Fibroblast of upper back skin (primary cell): Measurements from ENCODE around the gene ZNF76.

Experiments
- DNase-seq: peaks from one replicate; pipeline ENCODE4 v3.0.0-alpha.2; 2013

ZNF76 gene

DNA sequence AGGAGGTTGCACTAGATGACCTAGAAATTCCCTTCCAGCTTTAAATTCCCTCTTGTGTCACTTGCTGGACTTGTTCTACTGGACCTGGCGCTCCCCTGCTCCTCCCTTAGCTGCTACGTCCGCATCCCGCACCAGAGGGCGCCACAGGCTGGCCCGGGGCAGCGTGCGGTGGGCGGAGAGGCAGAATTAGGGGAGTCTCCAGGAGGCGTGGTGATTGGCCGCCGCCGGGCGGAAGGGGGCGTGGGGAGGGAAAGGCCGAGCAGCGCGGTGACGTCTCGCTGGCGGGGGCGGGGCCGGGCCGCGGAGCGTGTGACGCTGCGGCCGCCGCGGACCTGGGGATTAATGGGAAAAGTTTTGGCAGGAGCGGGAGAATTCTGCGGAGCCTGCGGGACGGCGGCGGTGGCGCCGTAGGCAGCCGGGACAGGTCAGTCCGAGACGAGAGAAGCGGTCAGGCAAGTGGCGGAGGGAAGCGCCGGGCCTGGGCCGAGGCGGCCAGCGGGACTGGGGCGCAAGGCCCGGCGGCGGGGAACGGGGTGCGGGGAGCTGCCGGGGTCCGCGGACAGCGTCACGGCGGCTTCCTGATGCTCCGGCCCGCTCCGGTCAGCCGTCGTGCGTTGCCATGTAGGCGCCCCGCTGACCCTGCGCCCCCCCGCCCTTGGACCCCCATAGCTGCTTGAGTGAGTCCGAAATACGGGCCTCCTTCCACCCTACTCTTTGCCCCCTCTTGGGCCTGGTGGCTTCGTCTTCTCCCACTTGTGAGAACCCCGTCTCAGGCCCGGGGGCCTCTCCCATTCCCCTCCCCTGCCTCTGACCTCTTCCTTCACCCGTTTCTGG is 82.9 kb downstream of the ZNF76 start, which contains the start of gene PPARD:
PPARD (plus strand) TSS at position 301 of the 834 bp plus-strand sequence. CDS start 68,530 bp downstream, outside the sequence.
- peak; percentile 95 for DNase-seq

DNA sequence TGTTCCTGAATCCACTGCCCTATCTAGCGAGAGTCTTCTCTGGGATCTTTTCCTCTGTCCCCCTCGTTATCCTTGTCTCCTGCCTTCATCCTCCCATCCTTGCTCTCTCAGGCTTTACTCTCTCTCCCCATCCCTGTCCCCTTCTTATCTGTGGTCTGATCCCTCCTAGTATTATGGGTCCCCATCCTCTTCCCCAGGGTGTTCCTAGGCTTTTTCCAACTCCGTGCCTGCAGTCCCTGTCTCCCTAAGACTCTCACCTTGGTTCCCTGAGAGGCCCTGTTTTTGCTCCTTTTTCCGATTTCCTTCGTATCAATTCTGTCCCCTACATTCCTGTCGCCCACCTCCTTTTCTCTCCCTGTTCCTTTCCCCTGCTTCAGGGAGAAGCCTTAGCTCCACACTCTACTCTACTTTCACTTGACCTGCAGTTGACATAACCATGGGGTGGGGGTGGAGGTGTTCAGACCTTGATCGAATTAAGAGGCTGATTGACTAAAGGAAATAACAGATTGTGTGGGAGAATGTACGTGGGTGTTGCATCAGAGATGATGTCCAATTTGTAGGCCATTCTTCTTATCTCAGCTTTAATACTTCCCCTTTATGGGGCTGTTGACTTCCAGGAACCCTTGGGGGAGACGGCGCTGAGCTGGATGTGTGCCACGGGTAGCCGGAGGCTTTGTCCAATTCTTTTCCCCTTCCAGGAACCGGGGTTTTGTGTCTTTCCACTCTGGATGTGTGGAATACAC is 83.7 kb downstream of the ZNF76 start:
- DNase-seq: no peak

DNA sequence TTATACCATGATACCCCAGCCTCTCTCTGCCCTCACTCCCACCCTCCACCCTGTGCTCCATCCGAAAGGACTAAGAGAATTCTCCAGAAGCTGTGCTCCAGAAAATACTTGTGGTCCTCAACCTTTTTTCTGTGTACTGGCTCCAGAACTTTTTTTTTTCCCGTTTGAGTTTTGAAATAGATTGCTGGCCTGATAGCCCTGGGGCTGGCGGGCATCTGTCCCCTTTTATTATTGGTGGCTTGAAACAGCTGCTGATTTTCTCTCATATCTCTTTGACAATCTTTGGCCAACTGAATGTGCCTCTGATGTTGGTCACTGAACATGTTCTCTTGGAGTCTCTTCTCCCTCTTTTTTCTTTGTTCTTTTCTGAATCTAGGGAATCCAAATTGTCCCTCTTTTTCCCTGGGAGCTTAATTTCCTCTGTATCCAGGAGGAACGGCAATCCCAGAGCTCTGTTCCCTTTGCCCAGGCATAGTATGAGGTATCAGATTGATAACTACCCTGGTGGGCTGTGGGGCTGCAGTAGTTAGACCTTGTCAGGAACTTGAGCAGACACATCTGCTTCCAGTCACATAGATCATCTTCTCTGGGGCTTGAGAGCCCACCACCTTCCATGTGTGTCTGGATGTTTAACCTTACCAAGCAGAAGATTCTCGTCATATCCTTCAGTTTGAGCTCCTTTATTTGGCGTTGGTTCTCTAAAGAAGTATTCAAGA is 84.5 kb downstream of the ZNF76 start:
- DNase-seq: no peak
